ENCODE measurements around the gene IGSF21.

IGSF21 gene

GRCh38 chr1:18246543-18246942 lies 138.9 kb downstream of the IGSF21 start:
- Histone ChIP-seq H3K4me1 (no peaks in the 10 kb centered on the region), H3K4me3 (ENCODE audit: low read depth, low read length) (no peak overlapping the region), H3K27ac (no peak overlapping the region), H3K9ac (no peak overlapping the region), H2AFZ (no peak overlapping the region), H3K9me3 (ENCODE audit: control insufficient read depth, low read length) (no peaks in the 10 kb centered on the region), H3K79me2 (no peaks in the 10 kb centered on the region), H3K27me3 (ENCODE audit: control insufficient read depth, insufficient read depth, low read length) (no peaks in the 10 kb centered on the region), H3K4me2 (ENCODE audit: low read length) (no peak overlapping the region), H3K36me3 (ENCODE audit: control insufficient read depth, insufficient read depth, low read length) (no peaks in the 10 kb centered on the region)
- TF ChIP-seq CTCF (IDR thresholded peaks at IDR 0.05) = no peak

GRCh38 chr1:18247151-18247550 lies 139.6 kb downstream of the IGSF21 start:
- TF ChIP-seq CTCF (IDR thresholded peaks at IDR 0.05) = no peak
- no peak overlapping the region for H3K9ac ChIP-seq
- H3K27ac ChIP-seq = no peak overlapping the region
- no peak overlapping the region for H2AFZ ChIP-seq
- H3K4me1 ChIP-seq = no peaks in the 10 kb centered on the region
- H3K27me3 ChIP-seq (ENCODE audit: control insufficient read depth, insufficient read depth, low read length) = no peaks in the 10 kb centered on the region
- no peaks in the 10 kb centered on the region for H3K9me3 ChIP-seq (ENCODE audit: control insufficient read depth, low read length)
- H3K4me3 ChIP-seq (ENCODE audit: low read depth, low read length) = no peak overlapping the region
- no peak overlapping the region for H3K4me2 ChIP-seq (ENCODE audit: low read length)
- no peaks in the 10 kb centered on the region for H3K36me3 ChIP-seq (ENCODE audit: control insufficient read depth, insufficient read depth, low read length)
- H3K79me2 ChIP-seq = no peaks in the 10 kb centered on the region

GRCh38 chr1:18249631-18250030 lies 142.0 kb downstream of the IGSF21 start:
- H3K9ac ChIP-seq = no peak overlapping the region
- H3K36me3 ChIP-seq (ENCODE audit: control insufficient read depth, insufficient read depth, low read length) = no peaks in the 10 kb centered on the region
- no peak overlapping the region for H3K4me2 ChIP-seq (ENCODE audit: low read length)
- H3K27me3 ChIP-seq (ENCODE audit: control insufficient read depth, insufficient read depth, low read length) = no peaks in the 10 kb centered on the region
- no peak overlapping the region for H3K27ac ChIP-seq
- H3K4me3 ChIP-seq (ENCODE audit: low read depth, low read length) = no peak overlapping the region
- H2AFZ ChIP-seq = no peak overlapping the region
- no peak for TF ChIP-seq CTCF (IDR thresholded peaks at IDR 0.05)
- H3K79me2 ChIP-seq = no peaks in the 10 kb centered on the region
- H3K9me3 ChIP-seq (ENCODE audit: control insufficient read depth, low read length) = no peaks in the 10 kb centered on the region
- no peaks in the 10 kb centered on the region for H3K4me1 ChIP-seq

GRCh38 chr1:18253093-18253492 lies 145.5 kb downstream of the IGSF21 start:
- Histone ChIP-seq H2AFZ (no peak overlapping the region), H3K27me3 (ENCODE audit: control insufficient read depth, insufficient read depth, low read length) (no peaks in the 10 kb centered on the region), H3K4me3 (ENCODE audit: low read depth, low read length) (no peak overlapping the region), H3K27ac (no peak overlapping the region), H3K9ac (no peak overlapping the region), H3K4me2 (ENCODE audit: low read length) (no peak overlapping the region), H3K9me3 (ENCODE audit: control insufficient read depth, low read length) (no peaks in the 10 kb centered on the region), H3K79me2 (no peaks in the 10 kb centered on the region), H3K36me3 (ENCODE audit: control insufficient read depth, insufficient read depth, low read length) (no peaks in the 10 kb centered on the region), H3K4me1 (no peaks in the 10 kb centered on the region)
- TF ChIP-seq CTCF (IDR thresholded peaks at IDR 0.05) = no peak
